HG03457 (cell line): Measurements from ENCODE around the gene INPP5A.
"Not testable (repeated sequence)": the region's sequence is repeated elsewhere in the genome, so short reads cannot be mapped to it uniquely, and the experiment has no call there.

Experiments used
- ATAC-seq: cut with Tn5 transposase; IDR thresholded peaks from one replicate; pipeline ENCODE4 v1.9.1; 2021; ENCODE audit warnings: moderate number of reproducible peaks; ENCODE audit not compliant: unreplicated experiment

INPP5A gene

DNA sequence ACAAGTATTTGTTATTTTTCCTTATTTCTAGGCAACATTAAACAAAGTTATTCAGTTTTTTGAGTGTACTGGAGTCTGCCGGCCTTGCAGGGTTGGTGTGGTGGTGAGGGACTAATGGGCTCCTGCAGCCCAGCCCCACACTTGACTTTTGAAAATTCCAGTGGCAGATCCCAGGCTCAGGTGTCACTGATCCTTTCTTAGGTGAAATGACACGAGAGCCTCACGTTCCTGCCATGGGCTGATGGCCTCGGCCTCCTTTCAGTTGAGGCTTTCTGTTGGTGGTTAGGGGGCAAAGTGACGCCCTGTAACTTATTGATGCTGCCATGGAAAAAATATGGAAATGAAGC lies 130.4 kb downstream of the INPP5A start:
- no peak for ATAC-seq

GRCh38 chr10:132669208-132669861 lies 131.7 kb downstream of the INPP5A start:
- no peak for ATAC-seq

DNA sequence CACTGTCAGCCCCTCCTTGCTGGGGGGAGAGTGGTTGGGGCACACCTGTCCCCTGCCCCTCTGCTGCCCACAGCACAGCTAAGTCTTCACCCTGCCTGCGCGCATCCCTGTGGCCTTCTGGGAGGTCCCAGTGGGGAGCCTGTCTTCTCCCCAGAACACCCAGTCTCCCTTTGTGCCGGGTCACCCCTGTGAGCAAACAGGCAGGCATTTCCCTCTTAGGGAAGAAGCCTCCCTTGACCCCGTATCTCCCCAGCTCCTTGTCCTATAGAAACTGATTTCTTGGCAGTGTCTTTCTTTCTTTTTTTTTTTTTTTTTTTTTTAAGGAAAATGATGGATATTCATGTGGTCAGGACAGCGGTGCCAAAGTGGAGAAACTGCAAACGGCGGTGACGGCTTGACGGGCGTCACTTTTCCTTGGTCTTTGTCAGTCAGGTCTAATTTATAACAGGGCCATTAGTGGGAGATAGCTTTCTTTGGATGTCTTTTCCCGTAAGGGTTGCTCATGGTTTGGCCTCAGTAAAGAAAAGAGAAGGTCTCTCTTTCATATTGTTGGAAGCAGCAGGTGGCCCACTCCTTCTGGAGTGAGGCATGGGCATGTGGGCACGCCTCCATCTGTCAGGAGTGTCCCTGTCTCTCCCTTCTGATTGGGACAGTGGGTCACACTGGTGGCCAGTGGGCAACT lies 133.1 kb downstream of the INPP5A start:
- ATAC-seq = no peak

- no peak for ATAC-seq
Observed at GRCh38 chr10:132671228-132672154, 133.9 kb downstream of the INPP5A start.

- not testable (repeated sequence) for ATAC-seq
Observed at GRCh38 chr10:132673746-132674145, 136.2 kb downstream of the INPP5A start.

GRCh38 chr10:132674311-132674710 lies 136.7 kb downstream of the INPP5A start:
- ATAC-seq = no peak

DNA sequence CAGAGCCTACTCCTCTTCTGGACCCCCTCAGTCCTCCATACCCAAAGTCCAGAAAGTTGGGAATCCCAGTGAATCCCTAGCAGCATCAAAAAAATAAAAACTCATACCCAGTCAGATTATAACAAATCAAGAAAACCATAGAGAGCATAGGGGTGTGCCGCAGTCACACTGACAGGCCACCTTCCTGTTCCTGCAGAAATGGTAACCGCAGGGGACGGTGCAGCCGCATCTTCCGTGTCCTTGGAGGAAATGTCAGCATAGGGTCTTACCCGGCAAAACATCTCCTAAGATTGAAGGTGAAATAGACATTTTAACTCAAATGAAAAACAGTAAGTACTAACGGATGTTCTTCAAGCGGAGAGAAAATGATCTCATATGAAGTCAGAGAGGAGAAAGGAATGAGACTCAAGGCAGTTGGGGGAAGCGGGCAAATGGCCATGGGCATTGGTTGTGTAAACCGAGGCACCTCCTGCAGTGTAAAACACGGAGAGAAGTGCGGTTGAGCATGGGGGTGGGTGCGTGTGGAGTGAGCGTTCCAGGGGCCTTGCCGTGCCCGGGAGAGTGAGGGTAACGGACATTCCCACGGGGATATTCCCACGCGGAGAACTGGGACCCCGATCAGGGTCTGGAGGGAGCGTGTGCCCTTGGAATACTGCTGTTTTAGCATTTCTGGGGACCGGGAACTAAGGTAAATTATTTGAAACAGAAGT lies 137.6 kb downstream of the INPP5A start:
- no peak for ATAC-seq

DNA sequence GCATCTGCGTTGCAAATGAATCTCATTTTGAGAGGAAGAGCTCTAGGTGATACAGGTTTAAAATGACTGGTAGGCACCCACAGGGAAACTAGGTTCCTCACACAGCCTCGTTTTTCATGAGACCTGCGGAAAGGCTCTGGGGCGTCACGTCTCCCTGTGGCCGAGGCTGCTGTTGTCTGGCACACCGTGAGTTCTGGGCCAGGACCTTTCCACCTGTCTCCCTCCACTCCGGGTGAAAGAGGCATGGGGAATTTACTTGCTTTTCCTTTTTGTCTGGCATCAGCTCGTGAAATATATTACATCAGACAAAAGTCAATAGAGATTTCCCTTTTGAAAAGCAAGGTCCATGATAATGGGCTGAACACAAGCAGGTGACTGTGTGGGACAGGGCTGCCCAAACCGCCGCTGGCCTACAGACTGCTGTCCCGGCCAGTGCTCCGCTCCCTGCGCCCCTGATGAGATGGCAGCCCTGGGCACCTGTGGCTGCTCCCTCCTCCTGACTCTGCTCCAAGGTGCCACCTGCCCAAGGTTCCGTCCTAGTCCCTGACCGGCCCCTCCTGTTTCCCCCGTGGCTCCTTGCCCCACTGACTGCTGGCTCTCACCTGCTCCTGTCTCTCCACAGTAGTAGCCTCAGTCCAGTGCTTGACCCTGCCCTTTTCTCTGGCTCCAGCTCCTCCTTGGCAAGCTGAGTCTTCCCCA lies 138.8 kb downstream of the INPP5A start:
- no peak for ATAC-seq

- no peak for ATAC-seq
Observed at GRCh38 chr10:132677096-132677472, 139.5 kb downstream of the INPP5A start.

DNA sequence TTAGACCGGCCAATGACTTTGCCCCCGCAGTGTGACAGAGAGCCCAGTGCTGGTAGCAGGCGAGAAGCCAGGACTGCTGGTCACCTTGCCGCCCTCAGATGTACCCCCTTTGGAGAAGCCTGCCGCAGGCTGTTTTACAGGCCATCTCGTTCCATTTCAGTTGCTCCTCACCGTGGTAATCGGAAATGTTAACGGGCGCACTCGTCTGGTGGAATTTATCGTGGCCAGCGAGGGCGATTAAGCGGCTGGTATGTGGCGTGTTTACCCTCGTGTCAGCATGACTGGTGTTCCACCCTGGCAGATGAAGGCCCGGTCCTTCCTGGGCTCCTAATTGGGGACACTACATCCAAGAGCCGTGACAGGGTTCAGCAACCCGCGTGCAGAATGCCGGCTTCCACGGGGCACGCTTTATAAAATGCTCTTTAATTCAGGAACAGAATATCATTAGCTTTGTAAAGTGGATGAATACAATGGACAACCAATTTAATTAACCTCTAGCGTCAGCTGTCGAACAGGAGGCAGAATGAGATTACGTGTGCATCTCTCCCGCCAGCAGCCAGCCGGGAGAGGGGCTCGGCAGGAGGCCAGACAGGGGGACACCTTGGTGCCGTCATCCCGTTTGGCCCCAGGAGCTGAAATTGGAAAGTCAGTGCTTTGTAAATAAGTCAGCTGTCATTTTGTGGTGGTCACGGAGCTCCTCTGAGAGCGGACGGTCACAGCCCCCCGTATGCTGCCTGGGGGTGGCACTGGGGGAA lies 140.1 kb downstream of the INPP5A start:
- no peak for ATAC-seq

DNA sequence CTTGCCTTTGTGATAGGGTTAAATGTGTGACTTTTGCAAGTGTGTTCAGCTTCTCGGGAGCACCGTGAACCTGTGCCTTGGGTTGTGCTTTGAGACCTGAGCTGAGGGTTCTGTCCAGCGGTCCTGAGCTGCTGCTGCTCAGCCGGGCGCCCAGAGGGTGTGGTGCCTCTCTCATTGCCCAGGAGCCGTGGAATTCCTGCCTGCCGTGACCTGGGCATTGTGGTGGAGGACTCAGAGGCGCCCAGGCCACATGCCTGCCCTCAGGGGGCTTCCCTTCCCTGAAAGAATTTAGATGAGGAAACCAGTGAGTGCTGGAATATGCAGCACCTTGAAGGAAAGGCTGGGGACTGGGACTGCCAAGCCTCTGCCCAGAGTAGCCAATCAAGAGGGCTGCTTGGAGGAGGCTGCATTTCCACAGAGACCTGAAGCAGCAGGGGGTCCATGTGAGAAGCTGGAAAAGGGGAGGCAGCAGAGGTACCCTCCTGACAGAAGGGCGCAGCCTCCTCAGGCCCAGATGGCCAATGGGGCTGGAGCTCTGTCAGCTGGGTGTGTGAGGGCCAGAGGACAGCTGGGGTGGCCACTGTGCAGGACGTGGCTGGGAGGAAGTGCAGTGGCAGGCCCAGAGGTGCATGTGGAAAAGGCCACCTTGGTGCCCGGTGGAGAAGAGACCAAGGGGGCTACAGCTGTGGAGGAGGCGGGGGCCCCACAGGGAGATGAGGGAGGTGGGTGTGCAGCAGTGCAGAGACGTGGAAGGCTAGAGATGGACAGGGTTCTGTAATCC lies 141.0 kb downstream of the INPP5A start:
- ATAC-seq = no peak

DNA sequence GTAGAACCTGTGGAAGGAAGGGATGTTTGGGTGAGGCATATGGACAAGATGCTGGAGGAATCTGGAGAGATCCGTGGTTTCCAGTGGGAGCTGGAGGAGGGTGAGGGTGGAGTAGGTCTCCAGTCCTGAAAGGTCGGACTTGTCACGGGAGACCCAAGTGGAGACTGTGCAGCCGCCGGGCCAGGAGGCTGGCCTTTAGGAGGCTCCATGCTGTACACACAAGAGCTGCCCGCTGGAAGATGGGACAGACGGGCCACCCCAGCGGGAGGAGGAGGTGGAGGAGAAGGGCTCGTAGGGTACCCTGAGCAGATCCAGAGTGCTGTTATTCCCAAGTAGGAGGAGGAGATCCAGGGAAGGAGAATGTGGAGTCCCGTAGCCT lies 141.6 kb downstream of the INPP5A start:
- no peak for ATAC-seq

DNA sequence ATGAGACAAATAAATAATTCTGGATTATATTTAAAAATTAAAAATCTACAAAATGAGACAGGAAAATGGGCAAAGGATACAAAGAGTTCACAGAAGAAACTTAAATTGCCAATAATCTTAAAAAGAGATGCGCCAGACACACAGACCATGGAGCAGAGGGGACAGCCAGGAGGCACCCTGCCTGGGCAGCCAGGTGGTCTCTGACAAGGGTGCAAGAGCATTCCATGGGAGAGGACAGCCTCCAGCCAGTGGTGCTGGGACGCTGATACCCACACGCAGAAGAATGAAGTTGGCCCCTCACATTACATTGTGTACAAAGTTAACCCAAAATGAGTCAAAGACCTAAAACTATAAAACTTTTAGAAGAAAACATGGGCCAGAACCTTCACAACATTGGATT lies 142.1 kb downstream of the INPP5A start:
- no peak for ATAC-seq

DNA sequence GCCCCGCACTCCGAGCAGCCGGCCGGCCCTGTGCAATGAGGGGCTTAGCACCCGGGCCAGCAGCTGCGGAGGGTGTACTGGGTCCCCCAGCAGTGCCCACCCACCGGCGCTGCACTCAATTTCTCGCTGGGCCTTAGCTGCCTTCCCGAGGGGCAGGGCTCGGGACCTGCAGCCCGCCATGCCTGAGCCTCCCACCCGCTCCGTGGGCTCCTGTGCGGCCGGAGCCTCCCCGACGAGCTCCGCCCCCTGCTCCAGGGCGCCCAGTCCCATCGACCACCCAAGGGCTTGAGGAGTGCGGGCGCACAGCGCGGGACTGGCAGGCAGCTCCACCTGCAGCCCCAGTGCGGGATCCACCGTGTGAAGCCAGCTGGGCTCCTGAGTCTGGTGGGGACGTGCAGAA lies 143.2 kb downstream of the INPP5A start:
- not testable (repeated sequence) for ATAC-seq

GRCh38 chr10:132681858-132682755 lies 144.5 kb downstream of the INPP5A start:
- no peak for ATAC-seq

DNA sequence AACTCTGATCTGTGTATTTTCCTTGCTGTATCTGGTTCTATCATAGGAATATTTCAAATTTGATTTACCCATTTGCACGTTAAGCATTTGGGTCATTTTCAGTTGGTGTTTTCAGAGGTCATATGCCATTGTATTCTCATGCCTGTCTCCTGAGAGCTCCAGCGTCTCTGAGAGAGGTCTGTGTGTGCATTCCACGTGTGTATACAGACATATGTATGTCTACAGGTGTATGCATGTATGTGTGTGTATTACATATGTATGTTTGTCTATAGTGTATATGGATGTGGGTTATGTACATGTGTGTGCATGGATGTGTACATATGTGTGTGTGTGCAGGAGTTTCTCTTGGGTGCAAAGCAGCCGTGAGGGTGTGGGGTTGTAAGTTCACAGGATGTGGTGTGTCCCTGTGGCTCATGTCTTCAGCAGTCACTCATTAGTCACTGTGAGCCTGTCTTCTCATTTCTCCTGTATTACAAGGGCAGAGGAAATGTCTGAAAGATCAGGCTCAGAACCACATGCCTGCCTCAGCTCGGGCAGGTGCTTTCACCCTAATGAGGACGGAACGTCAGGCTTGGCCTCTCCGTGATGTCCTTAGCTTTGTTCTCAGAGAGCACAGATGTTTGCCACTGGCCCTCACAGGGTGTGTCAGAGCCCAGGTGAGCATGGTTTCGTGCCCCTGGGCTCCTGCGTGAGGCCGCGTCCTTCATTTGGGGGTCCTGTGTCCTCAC lies 146.7 kb downstream of the INPP5A start:
- ATAC-seq = peak; percentile 93

- no peak for ATAC-seq
Observed at GRCh38 chr10:132685101-132685891, 147.7 kb downstream of the INPP5A start.
